Measurements from ENCODE around the gene ZNF217.

ZNF217 gene

GRCh38 chr20:53598140-53599043 is 4.8 kb upstream of the ZNF217 start:
- TF ChIP-seq EGR1 (IDR thresholded peaks at IDR 0.05) (no peak), TEAD4 (IDR thresholded peaks at IDR 0.05) (no peak), ZBTB7A (IDR thresholded peaks at IDR 0.05; ENCODE audit: low read depth) (no peak), MAX (IDR thresholded peaks at IDR 0.05) (no peak), TCF12 (IDR thresholded peaks at IDR 0.05; ENCODE audit: low read depth) (no peak), EP300 (IDR thresholded peaks at IDR 0.05; ENCODE audit: borderline replicate concordance) (no peak)
- TF ChIP-seq, protein P1, sequence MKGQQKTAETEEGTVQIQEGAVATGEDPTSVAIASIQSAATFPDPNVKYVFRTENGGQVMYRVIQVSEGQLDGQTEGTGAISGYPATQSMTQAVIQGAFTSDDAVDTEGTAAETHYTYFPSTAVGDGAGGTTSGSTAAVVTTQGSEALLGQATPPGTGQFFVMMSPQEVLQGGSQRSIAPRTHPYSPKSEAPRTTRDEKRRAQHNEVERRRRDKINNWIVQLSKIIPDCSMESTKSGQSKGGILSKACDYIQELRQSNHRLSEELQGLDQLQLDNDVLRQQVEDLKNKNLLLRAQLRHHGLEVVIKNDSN (IDR thresholded peaks at IDR 0.05): no peak

GRCh38 chr20:53597521-53598120 is 4.0 kb upstream of the ZNF217 start:
- no peak for TF ChIP-seq ZBTB7A (IDR thresholded peaks at IDR 0.05; ENCODE audit: low read depth)
- no peak for TF ChIP-seq TCF12 (IDR thresholded peaks at IDR 0.05; ENCODE audit: low read depth)
- TF ChIP-seq FOXM1 (IDR thresholded peaks at IDR 0.05; ENCODE audit: borderline replicate concordance, low read depth): no peak
- no peak for TF ChIP-seq YY1 (IDR thresholded peaks at IDR 0.05; ENCODE audit: low read depth)
- TF ChIP-seq EGR1 (IDR thresholded peaks at IDR 0.05): no peak
- TF ChIP-seq NFIC (IDR thresholded peaks at IDR 0.05): no peak
- TF ChIP-seq RAD21 (IDR thresholded peaks at IDR 0.05; ENCODE audit: low read depth): no peak
- TF ChIP-seq, protein P2, sequence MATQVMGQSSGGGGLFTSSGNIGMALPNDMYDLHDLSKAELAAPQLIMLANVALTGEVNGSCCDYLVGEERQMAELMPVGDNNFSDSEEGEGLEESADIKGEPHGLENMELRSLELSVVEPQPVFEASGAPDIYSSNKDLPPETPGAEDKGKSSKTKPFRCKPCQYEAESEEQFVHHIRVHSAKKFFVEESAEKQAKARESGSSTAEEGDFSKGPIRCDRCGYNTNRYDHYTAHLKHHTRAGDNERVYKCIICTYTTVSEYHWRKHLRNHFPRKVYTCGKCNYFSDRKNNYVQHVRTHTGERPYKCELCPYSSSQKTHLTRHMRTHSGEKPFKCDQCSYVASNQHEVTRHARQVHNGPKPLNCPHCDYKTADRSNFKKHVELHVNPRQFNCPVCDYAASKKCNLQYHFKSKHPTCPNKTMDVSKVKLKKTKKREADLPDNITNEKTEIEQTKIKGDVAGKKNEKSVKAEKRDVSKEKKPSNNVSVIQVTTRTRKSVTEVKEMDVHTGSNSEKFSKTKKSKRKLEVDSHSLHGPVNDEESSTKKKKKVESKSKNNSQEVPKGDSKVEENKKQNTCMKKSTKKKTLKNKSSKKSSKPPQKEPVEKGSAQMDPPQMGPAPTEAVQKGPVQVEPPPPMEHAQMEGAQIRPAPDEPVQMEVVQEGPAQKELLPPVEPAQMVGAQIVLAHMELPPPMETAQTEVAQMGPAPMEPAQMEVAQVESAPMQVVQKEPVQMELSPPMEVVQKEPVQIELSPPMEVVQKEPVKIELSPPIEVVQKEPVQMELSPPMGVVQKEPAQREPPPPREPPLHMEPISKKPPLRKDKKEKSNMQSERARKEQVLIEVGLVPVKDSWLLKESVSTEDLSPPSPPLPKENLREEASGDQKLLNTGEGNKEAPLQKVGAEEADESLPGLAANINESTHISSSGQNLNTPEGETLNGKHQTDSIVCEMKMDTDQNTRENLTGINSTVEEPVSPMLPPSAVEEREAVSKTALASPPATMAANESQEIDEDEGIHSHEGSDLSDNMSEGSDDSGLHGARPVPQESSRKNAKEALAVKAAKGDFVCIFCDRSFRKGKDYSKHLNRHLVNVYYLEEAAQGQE (IDR thresholded peaks at IDR 0.05; ENCODE audit: low read depth): no peak
- TF ChIP-seq TAF1 (IDR thresholded peaks at IDR 0.05; ENCODE audit: low read depth): no peak
- no peak for TF ChIP-seq EP300 (IDR thresholded peaks at IDR 0.05; ENCODE audit: borderline replicate concordance)
- TF ChIP-seq CEBPB (IDR thresholded peaks at IDR 0.05): no peak
- TF ChIP-seq, protein P1 (IDR thresholded peaks at IDR 0.05): no peak
- no peak for TF ChIP-seq TEAD4 (IDR thresholded peaks at IDR 0.05)

GRCh38 chr20:53597030-53597482 is 3.4 kb upstream of the ZNF217 start:
- no peak for TF ChIP-seq TCF12 (IDR thresholded peaks at IDR 0.05; ENCODE audit: low read depth)
- peak; percentile 29; the same call in 1 of the 2 replicates for TF ChIP-seq NFIC (IDR thresholded peaks at IDR 0.05)
- TF ChIP-seq, protein P1 (IDR thresholded peaks at IDR 0.05): no peak

- TF ChIP-seq YY1 (IDR thresholded peaks at IDR 0.05; ENCODE audit: low read depth): 0 out of 2 replicates have a peak, but pooled peaks have one; percentile 35
Measured at GRCh38 chr20:53596189-53597001, 2.8 kb upstream of the ZNF217 start.

- TF ChIP-seq MAX (IDR thresholded peaks at IDR 0.05): no peak
- no peak for TF ChIP-seq CREB1 (IDR thresholded peaks at IDR 0.05; ENCODE audit: low read depth)
- no peak for TF ChIP-seq TCF12 (IDR thresholded peaks at IDR 0.05; ENCODE audit: low read depth)
- TF ChIP-seq, protein P1 (IDR thresholded peaks at IDR 0.05): no peak
- TF ChIP-seq TEAD4 (IDR thresholded peaks at IDR 0.05): no peak
- no peak for TF ChIP-seq RAD21 (IDR thresholded peaks at IDR 0.05; ENCODE audit: low read depth)
- no peak for TF ChIP-seq NFIC (IDR thresholded peaks at IDR 0.05)
- TF ChIP-seq FOXM1 (IDR thresholded peaks at IDR 0.05; ENCODE audit: borderline replicate concordance, low read depth): no peak
- TF ChIP-seq, protein P2 (IDR thresholded peaks at IDR 0.05; ENCODE audit: low read depth): no peak
- TF ChIP-seq YY1 (IDR thresholded peaks at IDR 0.05; ENCODE audit: low read depth): no peak
- no peak for TF ChIP-seq CEBPB (IDR thresholded peaks at IDR 0.05)
- TF ChIP-seq TAF1 (IDR thresholded peaks at IDR 0.05; ENCODE audit: low read depth): no peak
- TF ChIP-seq ZBTB7A (IDR thresholded peaks at IDR 0.05; ENCODE audit: low read depth): no peak
Measured at GRCh38 chr20:53595018-53595378, 1.4 kb upstream of the ZNF217 start.

Measured in Ishikawa (cell line).